ENCODE measurements around the gene CACNB3. TPM values are rescaled to one million over a fixed set of nuclear protein-coding genes. Genes with fewer than 3 reads are reported as not detected.
"Not testable (repeated sequence)": the region's sequence is repeated elsewhere in the genome, so short reads cannot be mapped to it uniquely, and the experiment has no call there.

Gene CACNB3
- total RNA-seq, 4 donors from 2014 or later = 9.4 to 39.2 (median 30.1) TPM

DNA sequence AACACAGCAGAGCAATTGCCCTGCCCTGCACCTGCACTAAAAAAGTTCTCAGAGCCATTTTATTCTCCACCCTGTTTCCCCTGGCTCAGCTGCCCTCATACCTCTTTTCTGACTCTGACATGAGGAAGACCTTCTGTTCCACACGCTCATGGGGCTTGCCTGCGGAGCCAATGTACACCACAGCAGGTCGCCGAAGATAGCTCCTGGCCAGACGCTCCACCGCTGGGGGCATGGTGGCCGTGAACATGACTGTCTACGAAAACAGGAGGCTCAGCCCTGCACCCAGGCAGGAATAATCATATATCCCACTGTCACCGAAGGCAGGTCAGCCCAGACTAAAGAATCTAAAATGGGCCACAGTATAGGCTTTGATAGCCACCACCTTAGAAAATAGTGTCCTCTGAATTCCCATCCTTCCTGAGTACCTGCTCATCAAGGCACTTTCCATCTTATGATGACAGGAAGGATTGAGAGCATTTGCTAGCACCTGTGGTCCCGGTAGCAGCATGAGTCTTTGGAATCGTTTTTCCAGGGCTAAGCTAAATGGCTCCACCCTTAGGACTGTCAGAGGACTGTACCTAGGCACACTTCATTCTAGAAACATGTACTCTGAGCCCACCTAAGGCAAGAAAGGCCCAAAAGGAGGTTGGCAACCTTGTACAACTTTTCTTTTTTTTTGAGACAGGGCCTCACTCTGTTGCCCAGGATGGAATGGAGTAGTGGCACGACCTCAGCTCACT is 14.2 kb downstream of the CACNB3 start:
- Histone ChIP-seq H3K27ac (no peak overlapping the region), H3K9me3 (no peaks in the 10 kb centered on the region), H3K36me3 (peaks cover 0 to 100% of the 10 kb centered on the region in 2 donors), H3K27me3 (no peaks in the 10 kb centered on the region), H3K4me3 (no peak overlapping the region), H3K4me1 (no peaks in the 10 kb centered on the region)
- 65 to 87% methylated on average over 3 to 9 of the region's 12 CpGs for WGBS, 2 donors (ENCODE audit: low coverage in 1 of 2)
- TF ChIP-seq CTCF (IDR thresholded peaks at IDR 0.05) (no peak), POLR2A (IDR thresholded peaks at IDR 0.05) (no peak), POLR2AphosphoS5 (IDR thresholded peaks at IDR 0.05) (no peak), EP300 (IDR thresholded peaks at IDR 0.05) (no peak)
- ATAC-seq = no peak

DNA sequence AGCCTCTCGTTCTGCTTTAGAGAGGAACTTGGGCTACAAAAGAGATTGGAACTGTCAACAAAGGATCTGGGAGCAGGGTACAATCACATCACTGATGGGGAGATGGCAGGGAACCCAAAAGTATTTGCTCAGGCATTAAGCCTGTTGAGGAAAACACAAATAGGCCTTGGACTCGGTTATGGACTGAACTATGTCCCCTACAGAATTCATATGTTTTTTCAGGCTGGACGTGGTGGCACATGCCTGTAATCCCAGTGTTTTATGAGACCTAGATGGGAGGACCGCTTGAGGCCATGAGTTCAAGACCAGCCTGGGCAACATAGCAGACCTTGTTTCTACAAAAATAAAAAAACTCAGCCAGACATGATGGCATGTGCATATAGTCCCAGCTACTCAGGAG is 19.8 kb downstream of the CACNB3 start:
- Histone ChIP-seq H3K36me3 (peaks cover 4 to 96% of the 10 kb centered on the region in 2 donors), H3K4me3 (no peak overlapping the region), H3K27me3 (no peaks in the 10 kb centered on the region), H3K9me3 (no peaks in the 10 kb centered on the region), H3K4me1 (no peaks in the 10 kb centered on the region), H3K27ac (no peak overlapping the region)
- 80 to 100% methylated on average over 1 of the region's 4 CpGs for WGBS, 2 donors (ENCODE audit: low coverage in 1 of 2)
- no peak for ATAC-seq
- TF ChIP-seq EP300 (IDR thresholded peaks at IDR 0.05) (no peak), POLR2A (IDR thresholded peaks at IDR 0.05) (no peak), CTCF (IDR thresholded peaks at IDR 0.05) (no peak), POLR2AphosphoS5 (IDR thresholded peaks at IDR 0.05) (no peak)

DNA sequence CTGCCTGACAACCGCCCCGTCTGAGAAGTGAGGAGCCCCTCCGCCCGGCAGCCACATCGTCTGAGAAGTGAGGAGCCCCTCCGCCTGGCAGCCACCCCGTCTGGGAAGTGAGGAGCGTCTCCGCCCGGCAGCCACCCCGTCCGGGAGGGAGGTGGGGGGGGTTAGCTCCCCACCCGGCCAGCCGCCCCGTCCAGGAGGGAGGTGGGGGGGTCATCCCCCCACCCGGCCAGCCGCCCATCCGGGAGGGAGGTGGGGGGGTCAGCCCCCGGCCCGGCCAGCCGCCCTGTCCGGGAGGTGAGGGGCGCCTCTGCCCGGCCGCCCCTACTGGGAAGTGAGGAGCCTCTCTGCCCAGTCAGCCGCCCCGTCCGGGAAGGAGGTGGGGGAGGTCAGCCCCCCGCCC is 23.7 kb downstream of the CACNB3 start:
- no CpG with 5 or more reads among the region's 29 CpGs for WGBS, 2 donors (ENCODE audit: low coverage in 1 of 2)
- not testable (repeated sequence) for H3K27me3 ChIP-seq, ATAC-seq, H3K9me3 ChIP-seq, H3K4me1 ChIP-seq, H3K27ac ChIP-seq, H3K4me3 ChIP-seq
- peaks cover 6 to 88% of the 10 kb centered on the region in 2 donors for H3K36me3 ChIP-seq

DNA sequence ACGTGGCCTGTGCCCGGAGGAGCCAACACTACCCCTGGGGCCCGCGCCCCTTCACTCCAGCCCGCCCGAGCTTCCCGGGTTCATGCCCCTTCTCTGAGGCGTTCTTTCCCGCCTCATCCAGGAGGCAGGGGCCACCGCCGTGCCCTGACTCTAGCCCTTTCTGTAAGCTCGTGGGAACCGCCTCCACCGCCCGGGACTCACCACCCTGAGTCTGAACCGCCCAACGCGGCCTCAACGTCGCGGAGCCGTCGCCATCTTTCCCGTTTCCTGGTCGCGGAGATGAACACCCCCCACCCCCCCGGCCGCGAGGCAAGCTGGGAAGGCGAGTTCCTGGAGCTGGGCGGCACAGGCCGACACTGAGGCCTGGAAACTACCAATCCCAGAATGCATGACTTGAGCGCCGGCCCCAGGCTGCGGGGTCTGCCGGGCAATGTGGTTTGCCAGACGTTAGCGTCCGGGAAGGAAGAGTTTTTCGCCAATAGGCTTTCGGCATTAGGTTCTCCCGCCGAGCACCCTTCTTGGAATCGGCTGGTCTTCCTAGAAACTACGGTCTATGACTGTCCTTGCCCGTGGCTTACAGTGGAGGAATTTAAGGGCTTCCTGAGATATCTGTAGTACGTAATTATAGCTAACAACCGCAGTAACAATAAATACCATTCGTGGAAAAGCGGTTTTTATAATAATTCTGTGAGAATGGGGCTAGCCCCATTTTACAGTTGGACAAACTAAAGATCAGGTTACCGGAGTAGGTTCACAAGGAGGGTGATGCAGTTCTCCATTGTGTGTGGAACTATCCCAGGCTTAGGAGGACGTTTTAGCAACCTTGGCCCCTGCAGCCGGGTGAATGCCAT is 33.8 kb downstream of the CACNB3 start, which contains the start of gene DDX23:
DDX23 (minus strand) TSS at position 281 of the 851 bp plus-strand sequence. CDS start 6,381 bp downstream, outside the sequence.
- Histone ChIP-seq H3K9me3 (no peaks in the 10 kb centered on the region), H3K4me1 (peaks cover 0 to 51% (median 14%) of the 10 kb centered on the region in 3 donors), H3K27me3 (no peaks in the 10 kb centered on the region), H3K27ac (peak within 1 kb of the TSS; percentile 25 to 92 (median 88)), H3K36me3 (peaks cover 0 to 19% of the 10 kb centered on the region in 2 donors), H3K4me3 (peak within 1 kb of the TSS; percentile 49 to 91)
- 2 to 6% methylated on average over 7 to 9 of the region's 53 CpGs for WGBS, 2 donors (ENCODE audit: low coverage in 1 of 2)
- TF ChIP-seq POLR2A (IDR thresholded peaks at IDR 0.05) (peak in 1 of 2 donors; percentile 38), EP300 (IDR thresholded peaks at IDR 0.05) (no peak), POLR2AphosphoS5 (IDR thresholded peaks at IDR 0.05) (peak; percentile 93), CTCF (IDR thresholded peaks at IDR 0.05) (peak in 1 of 4 experiments; percentile 18)
- ATAC-seq = peak; percentile 99
